NB4 (cell line): Measurements from ENCODE around the gene EFL1.

Experiments used
- MYC ChIP-seq: IDR thresholded peaks from 2 replicates; pipeline ENCODE4 v1.6.1; 2011; ENCODE audit warnings: low read depth, low read length
- POLR2A ChIP-seq: IDR thresholded peaks from 2 replicates; pipeline ENCODE4 v1.6.1; 2011; ENCODE audit warnings: mild to moderate bottlenecking; ENCODE audit not compliant: insufficient read length; ENCODE audit errors: extremely low read depth
- TF ChIP-seq, protein P1 (sequence below): IDR thresholded peaks from one replicate; pipeline ENCODE4 v1.5.1; 2012; ENCODE audit warnings: low read depth, low read length

DNA sequence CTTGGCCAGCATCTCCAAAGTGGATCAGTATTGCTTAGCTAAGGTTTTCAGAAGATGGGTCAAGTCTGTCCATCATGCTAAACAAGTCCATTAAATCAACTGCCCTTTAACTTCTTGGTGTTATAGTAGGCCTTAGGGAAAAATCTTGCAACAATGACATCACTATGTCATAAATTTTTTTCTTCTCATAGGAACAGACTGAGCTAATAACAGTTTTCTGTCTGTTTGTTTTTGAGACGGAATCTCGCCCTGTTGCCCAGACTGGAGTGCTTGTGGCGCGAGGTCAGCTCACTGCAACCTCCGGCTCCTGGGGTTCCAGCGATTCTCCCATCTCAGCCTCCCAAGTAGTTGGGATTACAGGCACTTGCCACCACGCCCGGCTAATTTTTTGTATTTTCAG lies 94.2 kb downstream of the EFL1 start:
- no peak for TF ChIP-seq POLR2A
- TF ChIP-seq, protein P1, sequence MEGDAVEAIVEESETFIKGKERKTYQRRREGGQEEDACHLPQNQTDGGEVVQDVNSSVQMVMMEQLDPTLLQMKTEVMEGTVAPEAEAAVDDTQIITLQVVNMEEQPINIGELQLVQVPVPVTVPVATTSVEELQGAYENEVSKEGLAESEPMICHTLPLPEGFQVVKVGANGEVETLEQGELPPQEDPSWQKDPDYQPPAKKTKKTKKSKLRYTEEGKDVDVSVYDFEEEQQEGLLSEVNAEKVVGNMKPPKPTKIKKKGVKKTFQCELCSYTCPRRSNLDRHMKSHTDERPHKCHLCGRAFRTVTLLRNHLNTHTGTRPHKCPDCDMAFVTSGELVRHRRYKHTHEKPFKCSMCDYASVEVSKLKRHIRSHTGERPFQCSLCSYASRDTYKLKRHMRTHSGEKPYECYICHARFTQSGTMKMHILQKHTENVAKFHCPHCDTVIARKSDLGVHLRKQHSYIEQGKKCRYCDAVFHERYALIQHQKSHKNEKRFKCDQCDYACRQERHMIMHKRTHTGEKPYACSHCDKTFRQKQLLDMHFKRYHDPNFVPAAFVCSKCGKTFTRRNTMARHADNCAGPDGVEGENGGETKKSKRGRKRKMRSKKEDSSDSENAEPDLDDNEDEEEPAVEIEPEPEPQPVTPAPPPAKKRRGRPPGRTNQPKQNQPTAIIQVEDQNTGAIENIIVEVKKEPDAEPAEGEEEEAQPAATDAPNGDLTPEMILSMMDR: no peak
- TF ChIP-seq MYC: no peak
